Gastroesophageal sphincter (tissue), 3 donors: ENCODE measurements around the gene ENOX1.

Experiments
- CTCF ChIP-seq, 4 experiments: fragments of 200-600 bp in 2 of 4; fragments of 450-650 bp in 2 of 4; sonication (generic) in 1 of 4; IDR thresholded peaks; one replicate each; pipeline ENCODE4 v1.5.1; 2017 to 2019; ENCODE audit warnings: antibody characterized with exemption in 4 of 4, mild to moderate bottlenecking in 2 of 4, moderate library complexity in 2 of 4
- EP300 ChIP-seq: sonication (generic); formaldehyde crosslinking; IDR thresholded peaks from one replicate; pipeline ENCODE4 v1.6.1; 2017; ENCODE audit warnings: antibody characterized with exemption, mild to moderate bottlenecking
- POLR2AphosphoS5 ChIP-seq: sonication (generic); formaldehyde crosslinking; IDR thresholded peaks from one replicate; pipeline ENCODE4 v1.6.1; 2017; ENCODE audit warnings: antibody characterized with exemption

- no peak for TF ChIP-seq CTCF (IDR thresholded peaks at IDR 0.05)
- no peak for TF ChIP-seq POLR2AphosphoS5
- TF ChIP-seq EP300, result no peak
These were observed 403.1 kb downstream of the ENOX1 start for GRCh38 chr13:43383498-43384165.
